A673 (cell line): ENCODE data around the gene CNOT8. TPM values are rescaled to one million over a fixed set of nuclear protein-coding genes. Genes with fewer than 3 reads are reported as not detected.

Experiments
- BruUV-seq: library from RNA; stranded (reverse); fragments of 400-500 nt; replicated peaks from 2 replicates; lab custom pipeline; 2021; lab: Mats Ljungman, UMichigan
- CTCF ChIA-PET: fragments of 300-600 bp; sonication (Branson Sonifier 250); formaldehyde crosslinking; loops from one replicate; lab custom pipeline; 2022; ENCODE audit warnings: antibody characterized with exemption; lab: Charles Lee
- POLR2A ChIA-PET: fragments of 300-600 bp; sonication (Branson Sonifier 250); formaldehyde crosslinking; loops from one replicate; lab custom pipeline; 2022; ENCODE audit warnings: antibody characterized with exemption; ENCODE audit not compliant: low non-redundant PET; lab: Charles Lee
- DNase-seq: peaks from one replicate; pipeline ENCODE4 v3.0.0-alpha.2; 2015; ENCODE audit warnings: low spot score
- H3K27ac ChIP-seq: fragments of 200-600 bp; sonication (generic); 2 replicates; pipeline ENCODE4 v1.5.1; 2016; ENCODE audit warnings: mixed run types, low read depth, mild to moderate bottlenecking, mixed read lengths, antibody characterized with exemption, low read length; ENCODE audit not compliant: poor library complexity, severe bottlenecking
- H3K27me3 ChIP-seq: fragments of 200-600 bp; sonication (generic); replicated peaks from 2 replicates; pipeline ENCODE4 v1.6.1; 2017; ENCODE audit warnings: mixed run types, low read depth, mild to moderate bottlenecking, mixed read lengths, antibody characterized with exemption, low read length; ENCODE audit not compliant: insufficient read depth, poor library complexity
- H3K36me3 ChIP-seq: fragments of 200-600 bp; sonication (generic); 2 replicates; pipeline ENCODE4 v1.6.1; 2016; ENCODE audit warnings: mixed run types, mild to moderate bottlenecking, mixed read lengths, antibody characterized with exemption, low read length; ENCODE audit not compliant: insufficient read depth, poor library complexity, severe bottlenecking
- H3K4me1 ChIP-seq: fragments of 200-600 bp; sonication (generic); 2 replicates; pipeline ENCODE4 v1.6.1; 2017; ENCODE audit warnings: mixed run types, mild to moderate bottlenecking, mixed read lengths, antibody characterized with exemption, low read length; ENCODE audit not compliant: insufficient read depth, poor library complexity, severe bottlenecking
- H3K4me3 ChIP-seq: fragments of 200-600 bp; sonication (generic); 2 replicates; pipeline ENCODE4 v1.5.1; 2016; ENCODE audit warnings: low read depth, mixed run types, mild to moderate bottlenecking, mixed read lengths, low read length; ENCODE audit not compliant: poor library complexity, severe bottlenecking
- H3K9me3 ChIP-seq: fragments of 200-600 bp; sonication (generic); 2 replicates; pipeline ENCODE4 v1.6.1; 2016; ENCODE audit warnings: mixed run types, low read depth, mild to moderate bottlenecking, mixed read lengths, antibody characterized with exemption, low read length; ENCODE audit not compliant: poor library complexity, severe bottlenecking
- EZH2 ChIP-seq: fragments of 200-600 bp; sonication (generic); IDR thresholded peaks from 2 replicates; pipeline ENCODE4 v1.6.1; 2017; ENCODE audit warnings: borderline replicate concordance, low read depth, mild to moderate bottlenecking, mixed read lengths, antibody characterized with exemption, low read length; ENCODE audit not compliant: poor library complexity, severe bottlenecking
- intact Hi-C: fragments of 100-400 bp; cut with micrococcal nuclease; formaldehyde crosslinking; loops from one replicate; pipeline ENCODE4 v1.10.0; 2022; ENCODE audit not compliant: unreplicated experiment
- total RNA-seq: library from RNA; stranded (reverse); gene quantifications from 2 replicates; pipeline ENCODE4 v1.2.3, GENCODE V29; 2021
- TF ChIP-seq, protein P1 (sequence below): fragments of 300-800, 200-600 bp; sonication (generic); conservative IDR thresholded peaks from 2 replicates; pipeline ENCODE4 v1.5.1; 2017; ENCODE audit warnings: low read depth, mild to moderate bottlenecking, antibody characterized with exemption, low read length, moderate library complexity, mixed read lengths

CNOT8 gene
- total RNA-seq, 1 experiment from 2014 or later, result 45.2 TPM

DNA sequence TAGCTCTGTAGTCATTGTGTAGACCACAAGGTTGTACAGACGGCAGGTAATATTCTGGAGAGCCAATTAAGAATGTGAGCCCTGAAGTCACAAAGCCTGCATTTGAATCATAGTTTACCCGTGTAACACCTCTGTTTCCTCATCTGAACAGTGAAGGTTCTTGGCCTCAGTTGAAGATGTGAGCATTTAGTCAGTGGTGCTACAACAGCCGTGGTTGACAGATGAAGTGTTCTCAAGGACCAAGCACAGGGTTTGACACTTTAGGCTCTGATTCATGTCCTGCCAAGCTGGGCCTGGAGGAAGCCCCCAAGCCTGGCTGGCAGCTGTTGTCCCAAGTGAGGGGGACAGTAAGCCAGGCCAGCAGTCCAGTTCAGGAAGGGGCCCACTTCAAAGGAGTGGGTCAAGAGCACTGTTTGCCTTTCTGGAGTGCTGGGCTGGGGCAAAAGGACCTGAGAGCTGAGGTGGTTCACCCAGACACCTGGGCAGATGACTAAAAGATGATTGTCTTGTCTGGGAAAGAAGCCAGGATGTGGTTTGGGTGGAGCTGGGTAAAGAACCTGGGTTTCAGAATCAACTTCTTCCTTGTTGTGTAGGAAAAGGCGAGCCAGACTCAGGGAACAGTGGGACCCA is 28.7 kb upstream of the CNOT8 start:
- Histone ChIP-seq H3K4me3 (no peak overlapping the region), H3K4me1 (peaks cover 4% of the 10 kb centered on the region), H3K9me3 (no peaks in the 10 kb centered on the region), H3K27ac (no peak overlapping the region), H3K36me3 (peaks cover 7% of the 10 kb centered on the region), H3K27me3 (no peaks in the 10 kb centered on the region)
- intact Hi-C loops, result no loop called here
- no TSS peak for BruUV-seq
- POLR2A ChIA-PET, result no interaction called here
- TF ChIP-seq EZH2, result no peak
- TF ChIP-seq, protein P1, sequence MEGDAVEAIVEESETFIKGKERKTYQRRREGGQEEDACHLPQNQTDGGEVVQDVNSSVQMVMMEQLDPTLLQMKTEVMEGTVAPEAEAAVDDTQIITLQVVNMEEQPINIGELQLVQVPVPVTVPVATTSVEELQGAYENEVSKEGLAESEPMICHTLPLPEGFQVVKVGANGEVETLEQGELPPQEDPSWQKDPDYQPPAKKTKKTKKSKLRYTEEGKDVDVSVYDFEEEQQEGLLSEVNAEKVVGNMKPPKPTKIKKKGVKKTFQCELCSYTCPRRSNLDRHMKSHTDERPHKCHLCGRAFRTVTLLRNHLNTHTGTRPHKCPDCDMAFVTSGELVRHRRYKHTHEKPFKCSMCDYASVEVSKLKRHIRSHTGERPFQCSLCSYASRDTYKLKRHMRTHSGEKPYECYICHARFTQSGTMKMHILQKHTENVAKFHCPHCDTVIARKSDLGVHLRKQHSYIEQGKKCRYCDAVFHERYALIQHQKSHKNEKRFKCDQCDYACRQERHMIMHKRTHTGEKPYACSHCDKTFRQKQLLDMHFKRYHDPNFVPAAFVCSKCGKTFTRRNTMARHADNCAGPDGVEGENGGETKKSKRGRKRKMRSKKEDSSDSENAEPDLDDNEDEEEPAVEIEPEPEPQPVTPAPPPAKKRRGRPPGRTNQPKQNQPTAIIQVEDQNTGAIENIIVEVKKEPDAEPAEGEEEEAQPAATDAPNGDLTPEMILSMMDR, result no peak
- no peak for DNase-seq
- CTCF ChIA-PET, result no interaction called here

DNA sequence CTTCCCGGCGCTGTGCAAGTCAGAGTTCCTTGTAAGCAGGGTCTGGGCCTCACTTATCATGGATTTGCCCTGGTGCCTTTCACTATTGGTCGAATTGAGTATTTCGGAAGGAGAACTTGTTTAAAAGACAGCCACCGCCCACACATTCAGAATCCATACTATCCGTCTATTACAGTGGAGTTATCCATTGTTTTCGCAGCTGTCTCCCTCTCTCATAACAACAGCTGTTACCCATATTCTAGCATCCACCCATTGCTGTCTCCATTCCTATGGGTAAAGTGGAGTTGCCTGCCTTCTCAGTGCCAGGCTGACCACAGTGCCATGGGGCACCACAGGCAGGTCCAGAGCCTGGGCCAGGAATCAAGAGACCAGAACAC is 28.2 kb upstream of the CNOT8 start:
- no peak for DNase-seq
- BruUV-seq, result no TSS peak
- ChIA-PET POLR2A (no interaction called here), CTCF (no interaction called here)
- H3K36me3 ChIP-seq, result peaks cover 7% of the 10 kb centered on the region
- no peak overlapping the region for H3K4me3 ChIP-seq
- H3K27me3 ChIP-seq, result no peaks in the 10 kb centered on the region
- no peak overlapping the region for H3K27ac ChIP-seq
- no peaks in the 10 kb centered on the region for H3K9me3 ChIP-seq
- peaks cover 9% of the 10 kb centered on the region for H3K4me1 ChIP-seq
- intact Hi-C loops, result no loop called here
- TF ChIP-seq, protein P1, result no peak
- TF ChIP-seq EZH2, result no peak

DNA sequence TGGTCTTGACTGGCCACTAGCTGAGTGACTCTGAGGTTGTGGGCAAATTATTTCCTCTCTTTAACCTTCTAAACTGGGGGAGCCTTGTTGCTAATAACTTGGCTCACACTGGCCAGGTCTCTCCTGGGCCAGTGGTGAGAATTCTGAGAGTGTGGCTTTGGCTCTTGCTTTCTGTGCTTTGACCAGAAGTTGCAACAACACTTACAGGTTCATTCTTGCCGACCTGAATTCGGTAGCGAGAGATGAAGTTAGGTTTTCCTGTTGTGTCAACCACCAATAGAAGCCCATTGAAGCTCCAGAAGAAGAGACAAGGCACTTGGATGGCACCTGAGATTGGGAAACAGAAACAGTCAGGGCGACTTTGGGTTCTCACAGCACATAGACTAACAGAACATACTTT is 27.8 kb upstream of the CNOT8 start:
- CTCF ChIA-PET, result no interaction called here
- no TSS peak for BruUV-seq

More for the DNA sequence above, 27.8 kb upstream of the CNOT8 start:
- Histone ChIP-seq H3K9me3 (no peaks in the 10 kb centered on the region), H3K36me3 (peaks cover 7% of the 10 kb centered on the region), H3K4me3 (no peak overlapping the region), H3K4me1 (peaks cover 10% of the 10 kb centered on the region), H3K27ac (no peak overlapping the region), H3K27me3 (no peaks in the 10 kb centered on the region)
- POLR2A ChIA-PET, result no interaction called here
- no peak for TF ChIP-seq EZH2
- TF ChIP-seq, protein P1, result no peak
- intact Hi-C loops, result no loop called here
- no peak for DNase-seq
